ENCODE data around the gene MIPEP. TPM values are rescaled to one million over a fixed set of nuclear protein-coding genes. Genes with fewer than 3 reads are reported as not detected.

MIPEP gene
- total RNA-seq, 1 experiment from 2014 or later: 10.2 TPM

GRCh38 chr13:23736541-23736940, 152.7 kb downstream of the MIPEP start:
- H3K9me2 ChIP-seq (replicated peaks; ENCODE audit: insufficient read depth, low read length): no peaks in the 10 kb centered on the region
- H3K27me3 ChIP-seq (ENCODE audit: low read length): no peaks in the 10 kb centered on the region
- no peak overlapping the region for H3K9ac ChIP-seq (ENCODE audit: low read length)
- H3K9me3 ChIP-seq (ENCODE audit: low read length): no peaks in the 10 kb centered on the region
- H3K36me3 ChIP-seq (ENCODE audit: insufficient read depth, low read length): no peaks in the 10 kb centered on the region
- H4K20me1 ChIP-seq (ENCODE audit: insufficient read depth, low read depth, low read length): 0 out of 2 replicates have a peak, but pooled peaks cover 5% of the 10 kb centered on the region
- H3K4me3 ChIP-seq (ENCODE audit: low read length): no peak overlapping the region
- no peak overlapping the region for H3K27ac ChIP-seq (ENCODE audit: low read length)
- H3K4me2 ChIP-seq (ENCODE audit: low read depth, low read length, poor library complexity, severe bottlenecking): no peak overlapping the region
- DNase-seq: no peak
- no peak overlapping the region for H2AFZ ChIP-seq (ENCODE audit: low read length)
- peaks cover 12% of the 10 kb centered on the region for H3K4me1 ChIP-seq (ENCODE audit: low read length)
- H3K79me2 ChIP-seq (ENCODE audit: low read length): no peaks in the 10 kb centered on the region

- H3K27ac ChIP-seq (ENCODE audit: low read length): no peak overlapping the region
- no peaks in the 10 kb centered on the region for H3K79me2 ChIP-seq (ENCODE audit: low read length)
- H3K9ac ChIP-seq (ENCODE audit: low read length): no peak overlapping the region
- H4K20me1 ChIP-seq (ENCODE audit: insufficient read depth, low read depth, low read length): 0 out of 2 replicates have a peak, but pooled peaks cover 5% of the 10 kb centered on the region
- H3K9me3 ChIP-seq (ENCODE audit: low read length): no peaks in the 10 kb centered on the region
- no peak for DNase-seq
- H3K4me2 ChIP-seq (ENCODE audit: low read depth, low read length, poor library complexity, severe bottlenecking): no peak overlapping the region
- H2AFZ ChIP-seq (ENCODE audit: low read length): no peak overlapping the region
- no peak overlapping the region for H3K4me3 ChIP-seq (ENCODE audit: low read length)
- no peaks in the 10 kb centered on the region for H3K9me2 ChIP-seq (replicated peaks; ENCODE audit: insufficient read depth, low read length)
- peaks cover 20% of the 10 kb centered on the region for H3K4me1 ChIP-seq (ENCODE audit: low read length)
- H3K36me3 ChIP-seq (ENCODE audit: insufficient read depth, low read length): no peaks in the 10 kb centered on the region
- no peaks in the 10 kb centered on the region for H3K27me3 ChIP-seq (ENCODE audit: low read length)
These were observed 153.9 kb downstream of the MIPEP start for GRCh38 chr13:23735329-23735728.

GRCh38 chr13:23731709-23732108, 157.5 kb downstream of the MIPEP start:
- no peaks in the 10 kb centered on the region for H3K36me3 ChIP-seq (ENCODE audit: insufficient read depth, low read length)
- no peak for DNase-seq
- H4K20me1 ChIP-seq (ENCODE audit: insufficient read depth, low read depth, low read length): 0 out of 2 replicates have a peak, but pooled peaks cover 5% of the 10 kb centered on the region
- peaks cover 22% of the 10 kb centered on the region for H3K4me1 ChIP-seq (ENCODE audit: low read length)
- H3K9me3 ChIP-seq (ENCODE audit: low read length): no peaks in the 10 kb centered on the region
- H3K79me2 ChIP-seq (ENCODE audit: low read length): no peaks in the 10 kb centered on the region
- no peak overlapping the region for H3K4me3 ChIP-seq (ENCODE audit: low read length)
- no peaks in the 10 kb centered on the region for H3K27me3 ChIP-seq (ENCODE audit: low read length)
- no peaks in the 10 kb centered on the region for H3K9me2 ChIP-seq (replicated peaks; ENCODE audit: insufficient read depth, low read length)
- no peak overlapping the region for H3K4me2 ChIP-seq (ENCODE audit: low read depth, low read length, poor library complexity, severe bottlenecking)
- no peak overlapping the region for H3K27ac ChIP-seq (ENCODE audit: low read length)
- no peak overlapping the region for H2AFZ ChIP-seq (ENCODE audit: low read length)
- no peak overlapping the region for H3K9ac ChIP-seq (ENCODE audit: low read length)

GRCh38 chr13:23730251-23730650, 158.9 kb downstream of the MIPEP start:
- Histone ChIP-seq H3K4me3 (ENCODE audit: low read length) (no peak overlapping the region), H3K27ac (ENCODE audit: low read length) (no peak overlapping the region), H4K20me1 (ENCODE audit: insufficient read depth, low read depth, low read length) (0 out of 2 replicates have a peak, but pooled peaks cover 5% of the 10 kb centered on the region), H3K4me1 (ENCODE audit: low read length) (peaks cover 22% of the 10 kb centered on the region), H3K79me2 (ENCODE audit: low read length) (no peaks in the 10 kb centered on the region), H3K27me3 (ENCODE audit: low read length) (no peaks in the 10 kb centered on the region), H2AFZ (ENCODE audit: low read length) (no peak overlapping the region), H3K4me2 (ENCODE audit: low read depth, low read length, poor library complexity, severe bottlenecking) (no peak overlapping the region), H3K9ac (ENCODE audit: low read length) (no peak overlapping the region), H3K9me2 (replicated peaks; ENCODE audit: insufficient read depth, low read length) (no peaks in the 10 kb centered on the region), H3K36me3 (ENCODE audit: insufficient read depth, low read length) (no peaks in the 10 kb centered on the region), H3K9me3 (ENCODE audit: low read length) (no peaks in the 10 kb centered on the region)
- no peak for DNase-seq

GRCh38 chr13:23729531-23729930, 159.7 kb downstream of the MIPEP start:
- no peak for DNase-seq
- Histone ChIP-seq H3K4me2 (ENCODE audit: low read depth, low read length, poor library complexity, severe bottlenecking) (no peak overlapping the region), H3K27ac (ENCODE audit: low read length) (no peak overlapping the region)

GRCh38 chr13:23728807-23729206, 160.4 kb downstream of the MIPEP start:
- Histone ChIP-seq H4K20me1 (ENCODE audit: insufficient read depth, low read depth, low read length) (0 out of 2 replicates have a peak, but pooled peaks cover 5% of the 10 kb centered on the region), H3K27ac (ENCODE audit: low read length) (no peak overlapping the region), H3K9me3 (ENCODE audit: low read length) (no peaks in the 10 kb centered on the region), H3K79me2 (ENCODE audit: low read length) (no peaks in the 10 kb centered on the region), H2AFZ (ENCODE audit: low read length) (no peak overlapping the region), H3K9me2 (replicated peaks; ENCODE audit: insufficient read depth, low read length) (no peaks in the 10 kb centered on the region), H3K27me3 (ENCODE audit: low read length) (no peaks in the 10 kb centered on the region), H3K4me3 (ENCODE audit: low read length) (no peak overlapping the region), H3K4me2 (ENCODE audit: low read depth, low read length, poor library complexity, severe bottlenecking) (no peak overlapping the region), H3K4me1 (ENCODE audit: low read length) (peaks cover 17% of the 10 kb centered on the region), H3K36me3 (ENCODE audit: insufficient read depth, low read length) (no peaks in the 10 kb centered on the region), H3K9ac (ENCODE audit: low read length) (no peak overlapping the region)
- DNase-seq: no peak

More at GRCh38 chr13:23729531-23729930, 159.7 kb downstream of the MIPEP start:
- H3K79me2 ChIP-seq (ENCODE audit: low read length): no peaks in the 10 kb centered on the region
- H3K9ac ChIP-seq (ENCODE audit: low read length): no peak overlapping the region
- H3K9me2 ChIP-seq (replicated peaks; ENCODE audit: insufficient read depth, low read length): no peaks in the 10 kb centered on the region
- 0 out of 2 replicates have a peak, but pooled peaks cover 5% of the 10 kb centered on the region for H4K20me1 ChIP-seq (ENCODE audit: insufficient read depth, low read depth, low read length)
- no peak overlapping the region for H3K4me3 ChIP-seq (ENCODE audit: low read length)
- no peak overlapping the region for H2AFZ ChIP-seq (ENCODE audit: low read length)
- no peaks in the 10 kb centered on the region for H3K36me3 ChIP-seq (ENCODE audit: insufficient read depth, low read length)
- no peaks in the 10 kb centered on the region for H3K9me3 ChIP-seq (ENCODE audit: low read length)
- H3K27me3 ChIP-seq (ENCODE audit: low read length): no peaks in the 10 kb centered on the region
- H3K4me1 ChIP-seq (ENCODE audit: low read length): peaks cover 22% of the 10 kb centered on the region

- DNase-seq: no peak
- no peaks in the 10 kb centered on the region for H3K9me2 ChIP-seq (replicated peaks; ENCODE audit: insufficient read depth, low read length)
- H3K36me3 ChIP-seq (ENCODE audit: insufficient read depth, low read length): no peaks in the 10 kb centered on the region
- H3K4me2 ChIP-seq (ENCODE audit: low read depth, low read length, poor library complexity, severe bottlenecking): no peak overlapping the region
- no peaks in the 10 kb centered on the region for H3K9me3 ChIP-seq (ENCODE audit: low read length)
- H4K20me1 ChIP-seq (ENCODE audit: insufficient read depth, low read depth, low read length): no peaks in the 10 kb centered on the region
- H3K9ac ChIP-seq (ENCODE audit: low read length): no peak overlapping the region
- H3K27me3 ChIP-seq (ENCODE audit: low read length): no peaks in the 10 kb centered on the region
- H3K27ac ChIP-seq (ENCODE audit: low read length): no peak overlapping the region
- no peak overlapping the region for H3K4me3 ChIP-seq (ENCODE audit: low read length)
- no peak overlapping the region for H2AFZ ChIP-seq (ENCODE audit: low read length)
- peaks cover 8% of the 10 kb centered on the region for H3K4me1 ChIP-seq (ENCODE audit: low read length)
- H3K79me2 ChIP-seq (ENCODE audit: low read length): no peaks in the 10 kb centered on the region
These were observed 163.3 kb downstream of the MIPEP start for GRCh38 chr13:23725922-23726321.

- Histone ChIP-seq H4K20me1 (ENCODE audit: insufficient read depth, low read depth, low read length) (no peaks in the 10 kb centered on the region), H3K9ac (ENCODE audit: low read length) (no peak overlapping the region), H3K27me3 (ENCODE audit: low read length) (no peaks in the 10 kb centered on the region), H3K4me1 (ENCODE audit: low read length) (no peaks in the 10 kb centered on the region), H3K4me3 (ENCODE audit: low read length) (no peak overlapping the region), H3K9me3 (ENCODE audit: low read length) (no peaks in the 10 kb centered on the region), H2AFZ (ENCODE audit: low read length) (no peak overlapping the region), H3K4me2 (ENCODE audit: low read depth, low read length, poor library complexity, severe bottlenecking) (no peak overlapping the region), H3K27ac (ENCODE audit: low read length) (no peak overlapping the region), H3K9me2 (replicated peaks; ENCODE audit: insufficient read depth, low read length) (no peaks in the 10 kb centered on the region), H3K79me2 (ENCODE audit: low read length) (no peaks in the 10 kb centered on the region), H3K36me3 (ENCODE audit: insufficient read depth, low read length) (no peaks in the 10 kb centered on the region)
- DNase-seq: no peak
These were observed 164.8 kb downstream of the MIPEP start for GRCh38 chr13:23724196-23724970.
